CD1c-positive myeloid dendritic cell (primary cell): ENCODE data around the gene KIAA0513.
A peak's percentile ranks its signal among the peaks of the same experiment; 100 is the strongest.

Experiments
- DNase-seq: peaks from one replicate; pipeline ENCODE4 v3.0.0-alpha.2; 2016; ENCODE audit errors: extremely low spot score

The KIAA0513 gene

GRCh38 chr16:85088570-85089199, 61.1 kb downstream of the KIAA0513 start:
- peak; percentile 13 for DNase-seq

- DNase-seq = no peak
Observed at GRCh38 chr16:85089525-85089924, 61.9 kb downstream of the KIAA0513 start.

GRCh38 chr16:85090181-85090580, 62.6 kb downstream of the KIAA0513 start:
- no peak for DNase-seq

GRCh38 chr16:85090873-85091521, 63.4 kb downstream of the KIAA0513 start:
- no peak for DNase-seq

GRCh38 chr16:85091522-85091910, 63.9 kb downstream of the KIAA0513 start:
- DNase-seq = no peak

- no peak for DNase-seq
Observed at GRCh38 chr16:85092309-85092708, 64.7 kb downstream of the KIAA0513 start.

- DNase-seq = no peak
Observed at GRCh38 chr16:85092851-85093250, 65.3 kb downstream of the KIAA0513 start.

- DNase-seq = no peak
Observed at GRCh38 chr16:85093705-85094104, 66.1 kb downstream of the KIAA0513 start.

- DNase-seq = no peak
Observed at GRCh38 chr16:85094176-85094805, 66.7 kb downstream of the KIAA0513 start.

- no peak for DNase-seq
Observed at GRCh38 chr16:85094812-85095211, 67.2 kb downstream of the KIAA0513 start.

GRCh38 chr16:85096921-85097320, 69.3 kb downstream of the KIAA0513 start:
- no peak for DNase-seq

GRCh38 chr16:85098565-85098964, 71.0 kb downstream of the KIAA0513 start:
- no peak for DNase-seq

GRCh38 chr16:85100265-85100664, 72.7 kb downstream of the KIAA0513 start:
- DNase-seq = no peak

- peak; percentile 30 for DNase-seq
Observed at GRCh38 chr16:85101956-85102630, 74.5 kb downstream of the KIAA0513 start.

- no peak for DNase-seq
Observed at GRCh38 chr16:85103114-85104079, 75.8 kb downstream of the KIAA0513 start.

GRCh38 chr16:85104147-85104546, 76.6 kb downstream of the KIAA0513 start:
- DNase-seq = no peak

- DNase-seq = peak; percentile 57
Observed at GRCh38 chr16:85104821-85105391, 77.3 kb downstream of the KIAA0513 start.

- DNase-seq = no peak
Observed at GRCh38 chr16:85105475-85105874, 77.9 kb downstream of the KIAA0513 start.

GRCh38 chr16:85107083-85107482, 79.5 kb downstream of the KIAA0513 start:
- no peak for DNase-seq

GRCh38 chr16:85107532-85107931, 79.9 kb downstream of the KIAA0513 start:
- DNase-seq = no peak

GRCh38 chr16:85110105-85110504, 82.5 kb downstream of the KIAA0513 start:
- no peak for DNase-seq
